Measurements from ENCODE around the gene AQP7.

DNA sequence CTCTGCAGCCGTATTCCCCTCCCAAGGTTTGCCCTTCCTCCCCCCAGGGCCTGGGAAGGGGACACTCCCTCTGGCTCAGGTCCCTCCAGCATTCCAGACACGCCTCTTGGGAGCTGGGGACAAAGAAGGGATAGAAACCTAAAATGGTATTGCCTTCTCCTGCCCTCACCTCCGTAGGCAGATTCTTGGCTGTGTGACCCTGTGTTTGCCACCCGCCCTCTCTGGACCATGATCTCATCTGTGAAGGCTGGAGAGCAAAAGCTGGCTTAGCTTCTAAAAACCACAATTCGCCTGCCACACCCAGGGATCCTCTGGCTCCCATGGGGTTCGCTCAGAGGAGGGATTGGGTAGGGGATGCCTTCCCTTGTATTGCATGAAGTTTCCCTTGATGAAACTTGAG, 37.4 kb upstream of the AQP7 start:
- TF ChIP-seq, protein P1, sequence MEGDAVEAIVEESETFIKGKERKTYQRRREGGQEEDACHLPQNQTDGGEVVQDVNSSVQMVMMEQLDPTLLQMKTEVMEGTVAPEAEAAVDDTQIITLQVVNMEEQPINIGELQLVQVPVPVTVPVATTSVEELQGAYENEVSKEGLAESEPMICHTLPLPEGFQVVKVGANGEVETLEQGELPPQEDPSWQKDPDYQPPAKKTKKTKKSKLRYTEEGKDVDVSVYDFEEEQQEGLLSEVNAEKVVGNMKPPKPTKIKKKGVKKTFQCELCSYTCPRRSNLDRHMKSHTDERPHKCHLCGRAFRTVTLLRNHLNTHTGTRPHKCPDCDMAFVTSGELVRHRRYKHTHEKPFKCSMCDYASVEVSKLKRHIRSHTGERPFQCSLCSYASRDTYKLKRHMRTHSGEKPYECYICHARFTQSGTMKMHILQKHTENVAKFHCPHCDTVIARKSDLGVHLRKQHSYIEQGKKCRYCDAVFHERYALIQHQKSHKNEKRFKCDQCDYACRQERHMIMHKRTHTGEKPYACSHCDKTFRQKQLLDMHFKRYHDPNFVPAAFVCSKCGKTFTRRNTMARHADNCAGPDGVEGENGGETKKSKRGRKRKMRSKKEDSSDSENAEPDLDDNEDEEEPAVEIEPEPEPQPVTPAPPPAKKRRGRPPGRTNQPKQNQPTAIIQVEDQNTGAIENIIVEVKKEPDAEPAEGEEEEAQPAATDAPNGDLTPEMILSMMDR (IDR thresholded peaks at IDR 0.05), result no peak
- TF ChIP-seq, protein P2, sequence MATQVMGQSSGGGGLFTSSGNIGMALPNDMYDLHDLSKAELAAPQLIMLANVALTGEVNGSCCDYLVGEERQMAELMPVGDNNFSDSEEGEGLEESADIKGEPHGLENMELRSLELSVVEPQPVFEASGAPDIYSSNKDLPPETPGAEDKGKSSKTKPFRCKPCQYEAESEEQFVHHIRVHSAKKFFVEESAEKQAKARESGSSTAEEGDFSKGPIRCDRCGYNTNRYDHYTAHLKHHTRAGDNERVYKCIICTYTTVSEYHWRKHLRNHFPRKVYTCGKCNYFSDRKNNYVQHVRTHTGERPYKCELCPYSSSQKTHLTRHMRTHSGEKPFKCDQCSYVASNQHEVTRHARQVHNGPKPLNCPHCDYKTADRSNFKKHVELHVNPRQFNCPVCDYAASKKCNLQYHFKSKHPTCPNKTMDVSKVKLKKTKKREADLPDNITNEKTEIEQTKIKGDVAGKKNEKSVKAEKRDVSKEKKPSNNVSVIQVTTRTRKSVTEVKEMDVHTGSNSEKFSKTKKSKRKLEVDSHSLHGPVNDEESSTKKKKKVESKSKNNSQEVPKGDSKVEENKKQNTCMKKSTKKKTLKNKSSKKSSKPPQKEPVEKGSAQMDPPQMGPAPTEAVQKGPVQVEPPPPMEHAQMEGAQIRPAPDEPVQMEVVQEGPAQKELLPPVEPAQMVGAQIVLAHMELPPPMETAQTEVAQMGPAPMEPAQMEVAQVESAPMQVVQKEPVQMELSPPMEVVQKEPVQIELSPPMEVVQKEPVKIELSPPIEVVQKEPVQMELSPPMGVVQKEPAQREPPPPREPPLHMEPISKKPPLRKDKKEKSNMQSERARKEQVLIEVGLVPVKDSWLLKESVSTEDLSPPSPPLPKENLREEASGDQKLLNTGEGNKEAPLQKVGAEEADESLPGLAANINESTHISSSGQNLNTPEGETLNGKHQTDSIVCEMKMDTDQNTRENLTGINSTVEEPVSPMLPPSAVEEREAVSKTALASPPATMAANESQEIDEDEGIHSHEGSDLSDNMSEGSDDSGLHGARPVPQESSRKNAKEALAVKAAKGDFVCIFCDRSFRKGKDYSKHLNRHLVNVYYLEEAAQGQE (IDR thresholded peaks at IDR 0.05; ENCODE audit: low read depth, low read length), result no peak
- TF ChIP-seq TCF12 (IDR thresholded peaks at IDR 0.05) (no peak), EZH2phosphoT487 (IDR thresholded peaks at IDR 0.05; ENCODE audit: borderline replicate concordance, low read depth) (no peak), GABPA (IDR thresholded peaks at IDR 0.05; ENCODE audit: low read depth) (no peak), GATA2 (CRISPR knock-in tag; IDR thresholded peaks at IDR 0.05) (no peak), PBX3 (IDR thresholded peaks at IDR 0.05) (no peak)
- TF ChIP-seq, protein P3, sequence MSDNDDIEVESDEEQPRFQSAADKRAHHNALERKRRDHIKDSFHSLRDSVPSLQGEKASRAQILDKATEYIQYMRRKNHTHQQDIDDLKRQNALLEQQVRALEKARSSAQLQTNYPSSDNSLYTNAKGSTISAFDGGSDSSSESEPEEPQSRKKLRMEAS (IDR thresholded peaks at IDR 0.05; ENCODE audit: low read depth), result no peak

Data from SK-N-SH (cell line).